ENCODE results near the gene RNF175.
A peak's percentile ranks its signal among the peaks of the same experiment; 100 is the strongest.

The RNF175 gene

DNA sequence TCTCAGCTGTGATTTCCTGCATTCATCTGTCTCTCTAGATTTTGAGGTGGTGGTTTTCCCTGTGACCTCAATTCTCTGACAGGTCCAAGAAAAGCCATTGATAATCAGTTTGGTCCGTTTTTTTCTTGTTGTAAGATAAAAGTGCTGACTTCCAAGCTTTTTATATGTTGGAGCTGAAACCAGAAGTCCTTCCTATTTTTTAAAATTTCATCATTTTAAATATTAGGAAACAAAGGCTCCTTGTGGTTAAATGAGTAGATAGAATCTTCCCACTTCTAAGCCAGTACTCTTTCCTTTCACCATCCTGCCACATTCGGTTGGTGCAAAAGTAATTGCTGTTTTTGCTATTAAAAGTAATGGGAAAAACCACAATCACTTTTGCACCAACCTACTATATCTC lies 18.3 kb downstream of the RNF175 start:
- DNase-seq, result no peak

DNA sequence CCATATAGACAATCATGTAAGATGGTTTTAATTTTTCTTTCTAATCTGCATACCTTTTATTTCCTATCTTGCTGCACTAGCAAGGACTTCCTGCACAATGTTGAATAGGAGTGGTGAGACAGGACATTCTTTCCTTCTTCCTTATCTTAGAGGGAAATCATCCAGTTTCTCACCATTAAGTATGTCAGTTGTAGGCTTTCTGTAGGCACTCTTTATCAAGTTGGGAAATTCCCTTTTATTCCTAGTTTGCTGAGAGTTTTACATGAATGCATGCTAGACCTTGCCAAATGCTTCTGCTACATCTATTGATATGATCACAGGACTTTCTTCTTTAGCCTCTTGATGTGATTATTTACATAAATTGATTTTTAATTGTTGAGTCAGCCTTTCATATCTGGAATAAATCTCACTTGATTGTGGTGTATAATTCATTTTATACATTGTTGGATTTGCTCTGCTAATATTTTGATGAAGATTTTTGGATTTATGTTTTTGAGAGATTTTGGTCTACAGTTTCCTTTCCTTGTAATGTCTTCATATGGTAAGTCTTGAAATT lies 23.8 kb downstream of the RNF175 start:
- DNase-seq, result no peak

- DNase-seq, result no peak
Observed at GRCh38 chr4:153733751-153734448, 25.9 kb downstream of the RNF175 start.

DNA sequence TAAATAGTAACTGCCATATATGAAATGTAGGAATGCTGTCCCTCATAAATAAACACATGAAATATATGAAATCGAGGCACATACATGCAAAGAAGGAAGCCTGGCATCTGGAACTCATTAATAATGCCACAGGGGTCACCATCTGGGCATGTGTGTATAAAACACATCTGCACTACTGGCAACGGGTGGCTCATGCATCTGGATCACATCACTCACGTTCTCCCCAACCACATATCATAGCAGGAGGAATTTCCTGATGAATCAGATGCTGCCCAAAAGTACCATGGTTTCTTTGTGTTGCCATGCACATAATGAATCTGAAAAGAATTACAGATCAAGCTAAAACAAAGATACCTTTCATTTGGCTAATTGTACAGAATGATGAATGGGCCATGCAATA lies 28.6 kb downstream of the RNF175 start:
- no peak for DNase-seq

GRCh38 chr4:153729895-153730294 lies 29.9 kb downstream of the RNF175 start:
- DNase-seq, result no peak

DNA sequence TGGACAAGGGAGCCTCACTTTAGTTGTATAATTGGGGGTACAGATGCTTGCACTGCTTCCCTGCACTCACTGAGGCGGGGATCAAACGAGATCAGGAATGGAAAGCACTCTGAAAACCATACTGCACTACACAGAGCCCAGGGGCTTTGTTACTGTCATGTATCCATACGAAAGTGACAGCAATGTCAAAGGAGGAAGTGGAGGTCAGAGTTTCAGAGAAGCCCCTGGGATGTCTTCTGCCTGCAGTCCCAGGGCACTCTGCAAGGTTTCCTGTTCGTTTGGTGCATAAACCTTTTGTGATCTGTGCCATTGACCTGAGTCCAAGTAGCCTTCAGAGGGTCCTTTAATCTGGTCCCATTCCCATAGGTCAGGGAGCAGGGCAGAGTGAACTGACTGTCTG lies 31.2 kb downstream of the RNF175 start:
- no peak for DNase-seq

GRCh38 chr4:153728151-153728550 lies 31.7 kb downstream of the RNF175 start:
- no peak for DNase-seq

GRCh38 chr4:153725831-153726154 lies 34.0 kb downstream of the RNF175 start:
- no peak for DNase-seq

- DNase-seq, result no peak
Observed at GRCh38 chr4:153725136-153725830, 34.5 kb downstream of the RNF175 start.

DNA sequence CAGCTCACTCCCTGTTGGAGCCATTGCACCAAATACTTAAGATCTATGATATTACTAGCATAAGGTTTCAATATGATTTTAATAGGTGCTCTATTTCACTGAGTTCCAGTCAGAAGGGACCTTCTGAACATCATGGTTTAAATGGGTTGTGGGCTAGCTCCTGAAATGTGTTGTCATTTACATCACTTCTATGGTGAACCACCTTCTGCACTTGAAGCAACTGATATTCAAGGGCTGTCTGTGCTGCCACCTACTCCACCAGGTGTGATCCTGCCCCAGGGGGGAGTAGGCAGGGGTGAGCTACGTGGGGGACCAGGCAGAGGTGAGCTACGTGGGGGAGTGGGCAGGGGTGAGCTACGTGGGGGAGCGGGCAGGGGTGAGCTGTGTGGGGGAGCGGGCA lies 35.2 kb downstream of the RNF175 start:
- DNase-seq, result no peak

DNA sequence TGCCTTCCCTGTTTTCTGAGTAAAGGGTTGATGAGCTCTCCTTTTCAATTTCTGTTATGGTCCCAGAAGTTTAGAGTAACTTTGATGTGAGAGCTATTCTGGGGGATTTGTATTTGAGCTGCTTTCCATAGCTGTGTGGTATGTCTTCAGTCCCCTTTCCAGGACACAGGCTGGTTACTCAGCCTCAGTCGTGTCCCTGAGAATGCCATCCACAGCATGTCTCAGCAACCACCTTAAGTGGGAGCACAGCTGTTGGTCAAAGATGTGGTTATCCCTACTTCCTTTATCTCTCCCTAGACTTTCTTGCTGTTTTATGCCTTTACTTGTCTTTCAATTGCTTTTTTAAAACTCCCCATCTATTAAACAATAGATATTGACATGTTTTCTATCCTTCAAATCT lies 37.8 kb downstream of the RNF175 start:
- DNase-seq, result no peak

DNA sequence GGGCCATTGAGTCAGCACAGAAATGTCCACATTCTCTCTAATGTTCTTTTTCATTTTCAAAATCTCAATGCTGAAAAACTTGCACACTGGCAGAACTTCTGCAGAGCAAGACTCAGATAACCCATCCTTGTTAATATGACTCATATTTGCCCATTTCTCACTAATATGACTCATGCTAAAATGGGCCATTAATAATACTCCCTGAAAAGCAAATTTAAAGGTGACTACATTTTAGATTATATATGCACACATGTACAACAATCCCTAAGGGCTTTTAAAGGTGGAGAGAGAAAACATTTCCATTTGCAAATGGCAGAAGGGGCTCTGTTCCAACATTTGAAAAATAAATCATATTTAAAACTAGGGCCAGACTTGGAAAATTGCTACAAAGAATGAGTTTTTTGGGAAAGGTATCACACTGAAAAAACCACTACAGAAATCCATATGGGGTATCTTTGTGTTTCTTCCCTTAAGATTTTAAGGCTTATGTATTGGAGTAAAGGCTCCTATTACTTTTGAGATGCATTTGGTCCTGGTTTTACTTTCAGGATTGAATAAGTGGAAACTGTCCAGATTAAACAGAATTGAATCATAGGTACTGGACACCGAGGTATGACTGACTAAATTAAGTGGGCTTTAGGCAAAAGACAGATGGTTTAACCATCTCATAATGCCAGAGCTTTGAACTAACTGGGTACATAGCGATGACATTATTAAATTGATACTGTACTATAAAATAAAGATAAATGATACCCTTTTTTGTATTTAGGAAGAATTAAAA lies 45.8 kb downstream of the RNF175 start:
- no peak for DNase-seq

- DNase-seq, result no peak
Observed at GRCh38 chr4:153710681-153711080, 49.1 kb downstream of the RNF175 start.

DNA sequence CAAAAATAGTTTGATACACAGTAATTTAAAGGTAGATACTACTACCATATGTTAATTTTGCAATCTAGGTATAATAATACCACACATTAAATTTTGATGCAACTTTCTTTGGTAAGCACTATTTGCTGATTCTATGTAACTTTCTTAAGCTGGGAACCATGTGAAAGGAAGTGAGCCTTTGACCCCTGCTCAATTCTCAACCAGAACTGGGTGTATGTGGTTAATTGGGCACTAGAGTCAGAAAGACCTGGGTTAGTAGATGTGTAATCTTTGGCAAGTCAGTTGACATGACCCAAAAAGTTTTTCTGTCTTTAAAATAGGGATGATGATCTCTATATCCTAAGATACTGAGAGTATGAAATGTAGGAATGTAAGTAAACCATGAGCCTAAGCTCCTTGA lies 53.3 kb downstream of the RNF175 start:
- DNase-seq, result no peak

DNA sequence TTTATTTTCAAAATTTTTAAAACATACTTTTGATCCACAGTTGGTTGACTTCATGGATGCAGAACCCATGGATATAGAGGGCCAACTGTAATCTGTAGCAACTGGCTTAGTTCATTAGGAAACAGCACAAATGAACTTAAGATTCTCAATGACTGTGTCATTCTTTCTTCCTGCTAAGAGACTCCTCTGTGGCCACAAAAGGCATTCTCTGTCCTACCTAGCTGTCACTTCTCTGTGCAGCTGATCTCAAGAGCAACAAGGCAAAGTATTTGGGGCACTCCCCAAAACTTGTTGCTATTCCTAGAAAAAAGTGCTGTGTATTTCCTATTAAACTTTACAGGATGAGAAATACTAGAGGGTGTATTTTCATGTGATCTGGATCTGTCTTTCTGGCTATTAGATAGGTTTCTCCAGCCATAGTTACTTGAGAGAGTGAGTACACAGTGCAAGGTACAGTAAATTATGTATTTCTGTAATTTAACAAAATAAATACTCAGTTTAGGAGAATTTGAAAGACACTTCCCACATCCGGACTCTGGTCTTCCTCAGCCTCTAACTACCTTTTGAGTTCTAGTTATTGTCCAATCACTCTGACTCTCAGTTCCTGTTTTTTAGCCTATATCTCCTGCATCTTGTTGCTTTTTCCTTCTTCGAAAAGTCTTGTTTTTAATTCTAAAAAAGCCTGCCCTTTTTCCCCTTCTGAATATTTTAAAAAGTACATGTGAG lies 53.9 kb downstream of the RNF175 start:
- no peak for DNase-seq

DNA sequence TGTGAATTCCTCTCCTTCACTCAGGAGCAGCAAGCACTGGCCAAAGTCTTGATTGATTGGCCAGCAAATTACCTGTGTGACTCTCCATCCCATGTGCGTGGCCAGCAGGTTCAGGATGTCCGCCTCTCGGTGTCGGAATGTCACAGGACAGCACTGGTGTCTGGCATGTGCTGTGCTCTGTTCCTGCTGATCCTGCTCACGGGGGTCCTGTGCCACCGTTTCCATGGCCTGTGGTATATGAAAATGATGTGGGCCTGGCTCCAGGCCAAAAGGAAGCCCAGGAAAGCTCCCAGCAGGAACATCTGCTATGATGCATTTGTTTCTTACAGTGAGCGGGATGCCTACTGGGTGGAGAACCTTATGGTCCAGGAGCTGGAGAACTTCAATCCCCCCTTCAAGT lies 55.3 kb downstream of the RNF175 start:
- DNase-seq, result no peak

DNA sequence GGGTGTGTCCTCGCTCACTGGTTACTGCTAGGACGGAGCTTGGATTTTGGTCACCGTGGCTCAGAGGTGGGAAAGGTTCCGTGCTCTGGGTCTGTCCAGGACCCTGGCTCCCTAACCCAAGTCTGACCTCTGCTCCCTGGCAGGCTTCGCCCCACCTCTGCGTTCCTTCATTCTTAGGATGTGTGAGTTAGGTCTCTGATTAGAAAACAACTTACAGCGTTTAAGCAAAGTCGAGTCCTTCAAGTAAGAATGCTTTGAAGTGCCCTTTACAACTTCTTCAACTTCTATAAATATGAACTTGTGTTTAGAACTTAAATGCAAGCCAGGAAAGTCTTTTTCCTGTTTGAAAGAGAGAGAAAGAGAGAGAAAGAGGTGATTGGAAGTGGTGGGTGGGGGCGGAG lies 74.9 kb downstream of the RNF175 start:
- DNase-seq, result no peak

- peak; percentile 69 for DNase-seq
Observed at GRCh38 chr4:153684182-153684970, 75.4 kb downstream of the RNF175 start, which contains the start of gene TLR2. Gene TLR2 (plus strand): TSS chr4:153684280. CDS start chr4:153702908, 18,628 bp downstream.

- DNase-seq, result no peak
Observed at GRCh38 chr4:153683763-153684181, 76.1 kb downstream of the RNF175 start.

DNA sequence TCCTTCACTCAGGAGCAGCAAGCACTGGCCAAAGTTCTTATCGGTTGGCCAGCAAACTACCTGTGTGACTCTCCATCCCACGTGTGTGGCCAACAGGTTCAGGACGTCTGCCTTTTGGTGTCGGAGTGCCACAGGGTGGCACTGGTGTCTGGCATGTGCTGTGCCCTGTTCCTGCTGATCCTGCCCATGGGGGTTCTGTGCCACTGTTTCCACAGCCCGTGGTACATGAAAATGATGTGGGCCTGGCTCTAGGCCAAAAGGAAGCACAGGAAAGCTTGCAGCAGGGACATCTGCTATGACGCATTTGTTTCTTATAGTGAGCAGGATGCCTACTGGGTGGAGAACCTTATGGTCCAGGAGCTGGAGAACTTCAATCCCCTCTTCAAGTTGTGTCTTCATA lies 80.3 kb downstream of the RNF175 start:
- DNase-seq, result no peak

DNA sequence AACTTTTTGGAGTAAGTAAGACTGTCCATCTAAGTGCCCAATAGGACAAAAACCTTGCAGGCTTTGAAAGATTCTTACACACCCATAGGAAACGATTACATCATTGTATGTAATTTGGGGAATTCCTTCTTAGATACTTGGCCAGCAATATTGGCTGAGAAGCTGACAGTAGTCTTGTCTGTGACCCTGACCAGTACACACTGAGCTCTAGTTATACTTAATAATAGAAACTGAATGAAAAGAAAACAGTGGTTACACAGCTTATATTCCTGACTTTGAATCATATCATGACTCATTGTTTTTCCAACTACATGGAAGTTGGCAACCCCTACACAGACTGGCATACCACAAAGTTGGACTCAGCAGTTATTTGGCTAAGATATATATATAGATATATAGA lies 82.8 kb downstream of the RNF175 start:
- no peak for DNase-seq

- DNase-seq, result no peak
Observed at GRCh38 chr4:153676486-153676885, 83.3 kb downstream of the RNF175 start.
